Subcutaneous abdominal adipose tissue (tissue), 5 donors: ENCODE measurements around the gene RNF217.
"Not testable (repeated sequence)": the region's sequence is repeated elsewhere in the genome, so short reads cannot be mapped to it uniquely, and the experiment has no call there.

Source experiments
- H3K27ac ChIP-seq: one replicate; pipeline ENCODE4 v1.7.0; 2013; ENCODE audit warnings: low read depth, mild to moderate bottlenecking, inconsistent platforms, low read length, moderate library complexity
- H3K27me3 ChIP-seq, 5 donors: one replicate each; pipeline ENCODE4 v1.7.0; 2013; ENCODE audit warnings: low read length in 5 of 5, inconsistent platforms in 1 of 5; ENCODE audit not compliant: control insufficient read depth in 5 of 5, insufficient read depth in 4 of 5
- H3K36me3 ChIP-seq, 5 donors: one replicate each; pipeline ENCODE4 v1.7.0; 2013; ENCODE audit warnings: low read length in 5 of 5; ENCODE audit not compliant: control insufficient read depth in 5 of 5, insufficient read depth in 5 of 5
- H3K4me1 ChIP-seq, 5 donors: one replicate each; pipeline ENCODE4 v1.7.0; 2013; ENCODE audit warnings: low read length in 5 of 5, mild to moderate bottlenecking in 3 of 5, moderate library complexity in 1 of 5; ENCODE audit not compliant: control insufficient read depth in 5 of 5, insufficient read depth in 5 of 5
- H3K4me3 ChIP-seq, 5 donors: one replicate each; pipeline ENCODE4 v1.7.0; 2013; ENCODE audit warnings: low read length in 5 of 5, low read depth in 1 of 5
- H3K9ac ChIP-seq, 5 donors: one replicate each; pipeline ENCODE4 v1.7.0; 2013; ENCODE audit warnings: low read length in 5 of 5, mild to moderate bottlenecking in 4 of 5, moderate library complexity in 3 of 5
- H3K9me3 ChIP-seq, 5 donors: one replicate each; pipeline ENCODE4 v1.7.0; 2013; ENCODE audit warnings: low read length in 5 of 5; ENCODE audit not compliant: control insufficient read depth in 5 of 5
- donor health status: healthy.
- donor health status: healthy.
- donor health status: healthy.
- donor health status: healthy.
- donor health status: healthy.

The RNF217 gene

GRCh38 chr6:125116170-125116569 is 153.9 kb downstream of the RNF217 start:
- no peak overlapping the region for H3K9ac ChIP-seq
- peaks cover 0 to 27% (median 10%) of the 10 kb centered on the region in 5 donors for H3K4me1 ChIP-seq

GRCh38 chr6:125116710-125117109 is 154.5 kb downstream of the RNF217 start:
- Histone ChIP-seq H3K4me1 (peaks cover 0 to 27% (median 11%) of the 10 kb centered on the region in 5 donors), H3K9me3 (peaks cover 0 to 4% (median 0%) of the 10 kb centered on the region in 5 donors), H3K27me3 (no peaks in the 10 kb centered on the region), H3K9ac (no peak overlapping the region), H3K27ac (no peak overlapping the region), H3K36me3 (no peaks in the 10 kb centered on the region), H3K4me3 (no peak overlapping the region)

More at GRCh38 chr6:125116170-125116569, 153.9 kb downstream of the RNF217 start:
- Histone ChIP-seq H3K36me3 (no peaks in the 10 kb centered on the region), H3K27ac (no peak overlapping the region), H3K4me3 (no peak overlapping the region), H3K9me3 (peaks cover 4 to 9% (median 4%) of the 10 kb centered on the region in 5 donors), H3K27me3 (no peaks in the 10 kb centered on the region)

GRCh38 chr6:125117818-125118217 is 155.6 kb downstream of the RNF217 start:
- peaks cover 0 to 27% (median 11%) of the 10 kb centered on the region in 5 donors for H3K4me1 ChIP-seq
- H3K9ac ChIP-seq = no peak overlapping the region
- no peak overlapping the region for H3K4me3 ChIP-seq
- peaks cover 0 to 2% (median 0%) of the 10 kb centered on the region in 5 donors for H3K9me3 ChIP-seq
- H3K27me3 ChIP-seq = no peaks in the 10 kb centered on the region
- H3K36me3 ChIP-seq = no peaks in the 10 kb centered on the region
- no peak overlapping the region for H3K27ac ChIP-seq

- H3K9me3 ChIP-seq = peaks cover 0 to 6% (median 0%) of the 10 kb centered on the region in 5 donors
- H3K4me3 ChIP-seq = no peak overlapping the region
- H3K9ac ChIP-seq = no peak overlapping the region
Measured at GRCh38 chr6:125120054-125120590, 157.9 kb downstream of the RNF217 start.

GRCh38 chr6:125121894-125122293 is 159.7 kb downstream of the RNF217 start:
- Histone ChIP-seq H3K9me3 (peaks cover 0 to 6% (median 0%) of the 10 kb centered on the region in 5 donors), H3K36me3 (no peaks in the 10 kb centered on the region), H3K4me1 (peaks cover 2 to 37% (median 24%) of the 10 kb centered on the region in 5 donors), H3K9ac (no peak overlapping the region), H3K27me3 (no peaks in the 10 kb centered on the region), H3K4me3 (no peak overlapping the region), H3K27ac (no peak overlapping the region)

More at GRCh38 chr6:125120054-125120590, 157.9 kb downstream of the RNF217 start:
- H3K4me1 ChIP-seq = peaks cover 2 to 37% (median 24%) of the 10 kb centered on the region in 5 donors
- H3K27me3 ChIP-seq = no peaks in the 10 kb centered on the region
- no peak overlapping the region for H3K27ac ChIP-seq
- no peaks in the 10 kb centered on the region for H3K36me3 ChIP-seq

GRCh38 chr6:125123051-125123450 is 160.8 kb downstream of the RNF217 start:
- Histone ChIP-seq H3K4me1 (peaks cover 2 to 37% (median 24%) of the 10 kb centered on the region in 5 donors), H3K27me3 (no peaks in the 10 kb centered on the region), H3K9me3 (peaks cover 0 to 6% (median 0%) of the 10 kb centered on the region in 5 donors), H3K27ac (peak overlapping the region; percentile 24), H3K9ac (no peak overlapping the region), H3K4me3 (peak overlapping the region in 4 of 5 donors; percentile 29 to 54 (median 46)), H3K36me3 (no peaks in the 10 kb centered on the region)

- Histone ChIP-seq H3K4me3 (peak overlapping the region; percentile 38 to 66 (median 53)), H3K27me3 (no peaks in the 10 kb centered on the region), H3K9ac (no peak overlapping the region), H3K9me3 (peaks cover 0 to 6% (median 0%) of the 10 kb centered on the region in 5 donors), H3K36me3 (no peaks in the 10 kb centered on the region), H3K27ac (peak overlapping the region; percentile 24), H3K4me1 (peaks cover 2 to 37% (median 24%) of the 10 kb centered on the region in 5 donors)
Measured at GRCh38 chr6:125123468-125124048, 161.3 kb downstream of the RNF217 start.

GRCh38 chr6:125124049-125124669 is 161.9 kb downstream of the RNF217 start:
- Histone ChIP-seq H3K27ac (peak overlapping the region; percentile 24), H3K27me3 (no peaks in the 10 kb centered on the region), H3K9ac (no peak overlapping the region), H3K36me3 (no peaks in the 10 kb centered on the region), H3K9me3 (peaks cover 0 to 6% (median 0%) of the 10 kb centered on the region in 5 donors), H3K4me3 (peak overlapping the region; percentile 38 to 66 (median 53)), H3K4me1 (peaks cover 2 to 36% (median 24%) of the 10 kb centered on the region in 5 donors)

- not testable (repeated sequence) for H3K36me3 ChIP-seq, H3K4me3 ChIP-seq, H3K9me3 ChIP-seq, H3K27ac ChIP-seq, H3K27me3 ChIP-seq, H3K9ac ChIP-seq
- H3K4me1 ChIP-seq = peaks cover 0 to 19% (median 17%) of the 10 kb centered on the region in 5 donors
Measured at GRCh38 chr6:125125856-125126255, 163.6 kb downstream of the RNF217 start.

- Histone ChIP-seq H3K27me3 (no peaks in the 10 kb centered on the region), H3K36me3 (no peaks in the 10 kb centered on the region), H3K4me1 (peaks cover 0 to 5% (median 1%) of the 10 kb centered on the region in 5 donors), H3K4me3 (no peak overlapping the region), H3K9me3 (peaks cover 0 to 2% (median 0%) of the 10 kb centered on the region in 5 donors), H3K9ac (no peak overlapping the region), H3K27ac (no peak overlapping the region)
Measured at GRCh38 chr6:125129354-125129753, 167.1 kb downstream of the RNF217 start.
